Neuronal stem cell (in vitro differentiated cells): ENCODE measurements around the gene CDCP2.
"Not testable (repeated sequence)": the region's sequence is repeated elsewhere in the genome, so short reads cannot be mapped to it uniquely, and the experiment has no call there.

Source experiments
- DNase-seq: peaks from one replicate; pipeline ENCODE4 v3.0.0-alpha.2; 2013; ENCODE audit warnings: low spot score
- H2AFZ ChIP-seq: one replicate; pipeline ENCODE4 v1.6.1; 2013; ENCODE audit warnings: mild to moderate bottlenecking, low read length, inconsistent platforms
- H2AK5ac ChIP-seq: 2 replicates; pipeline ENCODE4 v1.6.1; 2013; ENCODE audit warnings: low read depth, mild to moderate bottlenecking, inconsistent platforms, low read length, moderate library complexity, mixed read lengths
- H2BK120ac ChIP-seq: 2 replicates; pipeline ENCODE4 v1.6.1; 2013; ENCODE audit warnings: low read depth, mild to moderate bottlenecking, inconsistent platforms, low read length, moderate library complexity, mixed read lengths
- H2BK12ac ChIP-seq: one replicate; pipeline ENCODE4 v1.6.1; 2013; ENCODE audit warnings: low read length, inconsistent platforms
- H2BK15ac ChIP-seq: 2 replicates; pipeline ENCODE4 v1.6.1; 2013; ENCODE audit warnings: mild to moderate bottlenecking, low read length, inconsistent platforms, mixed read lengths
- H2BK5ac ChIP-seq: one replicate; pipeline ENCODE4 v1.6.1; 2013; ENCODE audit warnings: inconsistent platforms, mild to moderate bottlenecking, low read length, moderate library complexity
- H3K14ac ChIP-seq: one replicate; pipeline ENCODE4 v1.6.1; 2013; ENCODE audit warnings: low read length, inconsistent platforms
- H3K18ac ChIP-seq: 2 replicates; pipeline ENCODE4 v1.6.1; 2013; ENCODE audit warnings: low read length, inconsistent platforms
- H3K23ac ChIP-seq: 2 replicates; pipeline ENCODE4 v1.6.1; 2013; ENCODE audit warnings: low read depth, mild to moderate bottlenecking, mixed read lengths, low read length, inconsistent platforms; ENCODE audit not compliant: poor library complexity
- H3K27ac ChIP-seq: replicated peaks from 3 replicates; pipeline ENCODE4 v1.5.1; 2013; ENCODE audit warnings: low read length, inconsistent platforms
- H3K27me3 ChIP-seq, 3 experiments: 2 replicates each; pipeline ENCODE4 v1.6.1; 2013; ENCODE audit warnings: low read length in 3 of 3, mild to moderate bottlenecking in 2 of 3, inconsistent platforms in 1 of 3, low read depth in 1 of 3, mixed read lengths in 1 of 3, moderate library complexity in 1 of 3; ENCODE audit not compliant: control insufficient read depth in 3 of 3, insufficient read depth in 3 of 3
- H3K36me3 ChIP-seq, 2 donors: replicated peaks in 1 of 2; 2 replicates each; pipeline ENCODE4 v1.6.1; 2013; ENCODE audit warnings: low read length in 2 of 2; ENCODE audit not compliant: control insufficient read depth in 2 of 2, insufficient read depth in 2 of 2
- H3K4ac ChIP-seq: 2 replicates; pipeline ENCODE4 v1.6.1; 2013; ENCODE audit warnings: inconsistent platforms, mild to moderate bottlenecking, low read length, moderate library complexity
- H3K4me1 ChIP-seq, 2 donors: 1 replicate in 1 of 2; 2 replicates in 1 of 2; pipeline ENCODE4 v1.6.1; 2013; ENCODE audit warnings: low read length in 2 of 2, low read depth in 1 of 2; ENCODE audit not compliant: control insufficient read depth in 2 of 2, insufficient read depth in 1 of 2
- H3K4me2 ChIP-seq: one replicate; pipeline ENCODE4 v1.6.1; 2013; ENCODE audit warnings: mild to moderate bottlenecking, low read length, inconsistent platforms; ENCODE audit not compliant: insufficient read depth, poor library complexity, severe bottlenecking
- H3K4me3 ChIP-seq, 2 donors: 2 replicates each; pipeline ENCODE4 v1.5.1; 2013; ENCODE audit warnings: low read length in 2 of 2, mild to moderate bottlenecking in 2 of 2, inconsistent platforms in 1 of 2, moderate library complexity in 1 of 2
- H3K79me1 ChIP-seq: one replicate; pipeline ENCODE4 v1.6.1; 2013; ENCODE audit warnings: low read depth, mild to moderate bottlenecking, inconsistent platforms, low read length, moderate library complexity
- H3K9ac ChIP-seq: one replicate; pipeline ENCODE4 v1.6.1; 2013; ENCODE audit warnings: mild to moderate bottlenecking, low read depth, low read length, inconsistent platforms; ENCODE audit not compliant: poor library complexity
- H3K9me3 ChIP-seq, 2 donors: replicated peaks in 1 of 2; 2 replicates each; pipeline versions ENCODE3 to v1.6.1; 2013; ENCODE audit warnings: low read length in 2 of 2, mild to moderate bottlenecking in 2 of 2, inconsistent platforms in 1 of 2, low read depth in 1 of 2, mixed read lengths in 1 of 2, moderate library complexity in 1 of 2; ENCODE audit not compliant: control insufficient read depth in 2 of 2, insufficient read depth in 1 of 2
- H4K8ac ChIP-seq: one replicate; pipeline ENCODE4 v1.6.1; 2013; ENCODE audit warnings: low read depth, mild to moderate bottlenecking, inconsistent platforms, low read length, moderate library complexity
- H4K91ac ChIP-seq: one replicate; pipeline ENCODE4 v1.6.1; 2013; ENCODE audit warnings: low read length, low read depth, mild to moderate bottlenecking, inconsistent platforms; ENCODE audit not compliant: poor library complexity
- WGBS, 2 donors: extraction: QIAGEN DNeasy Blood & Tissue Kit; methylation state at CpG; one replicate each; pipeline ENCODE4 v1.1.7; 2013; ENCODE audit warnings: missing lambda C conversion rate in 2 of 2, mixed read lengths in 1 of 2; ENCODE audit not compliant: insufficient read length in 2 of 2, insufficient replicate concordance in 1 of 2; ENCODE audit errors: extremely low coverage in 2 of 2; 5-methylcytosine and 5-hydroxymethylcytosine counted together

Gene CDCP2

GRCh38 chr1:54094730-54095105 is 58.1 kb downstream of the CDCP2 start:
- H3K27me3 ChIP-seq: peaks cover 0 to 16% (median 0%) of the 10 kb centered on the region in 3 experiments
- not testable (repeated sequence) for H3K14ac ChIP-seq, H3K18ac ChIP-seq, H3K9ac ChIP-seq, H4K8ac ChIP-seq, H2BK15ac ChIP-seq, H3K4me1 ChIP-seq, H2BK5ac ChIP-seq, H3K9me3 ChIP-seq, H3K4me3 ChIP-seq, H3K23ac ChIP-seq, H2AK5ac ChIP-seq, H3K4me2 ChIP-seq, H3K27ac ChIP-seq, H3K79me1 ChIP-seq, H3K4ac ChIP-seq, H2AFZ ChIP-seq, H2BK12ac ChIP-seq, H2BK120ac ChIP-seq, H4K91ac ChIP-seq, DNase-seq
- WGBS, 2 donors: no CpG with 5 or more reads among the region's 1 CpG
- H3K36me3 ChIP-seq: peaks cover 0 to 17% of the 10 kb centered on the region in 2 donors

- Histone ChIP-seq H4K91ac (no peak overlapping the region), H3K23ac (no peak overlapping the region), H3K27me3 (peaks cover 0 to 16% (median 0%) of the 10 kb centered on the region in 3 experiments), H3K9ac (no peak overlapping the region), H3K36me3 (peaks cover 0 to 20% of the 10 kb centered on the region in 2 donors), H3K4me3 (no peak overlapping the region), H3K14ac (no peak overlapping the region), H3K27ac (no peak overlapping the region), H3K4me2 (no peak overlapping the region), H4K8ac (no peak overlapping the region), H3K4ac (no peak overlapping the region), H3K79me1 (no peaks in the 10 kb centered on the region), H2BK5ac (no peak overlapping the region), H3K18ac (no peak overlapping the region), H2AK5ac (no peak overlapping the region), H2AFZ (no peak overlapping the region), H2BK15ac (no peak overlapping the region), H2BK12ac (no peak overlapping the region), H3K4me1 (peaks cover 0 to 2% of the 10 kb centered on the region in 2 donors), H2BK120ac (no peak overlapping the region), H3K9me3 (no peaks in the 10 kb centered on the region)
- WGBS, 2 donors: no CpG with 5 or more reads among the region's 4 CpGs
- no peak for DNase-seq
These were observed 58.6 kb downstream of the CDCP2 start for GRCh38 chr1:54094001-54094729.

DNA sequence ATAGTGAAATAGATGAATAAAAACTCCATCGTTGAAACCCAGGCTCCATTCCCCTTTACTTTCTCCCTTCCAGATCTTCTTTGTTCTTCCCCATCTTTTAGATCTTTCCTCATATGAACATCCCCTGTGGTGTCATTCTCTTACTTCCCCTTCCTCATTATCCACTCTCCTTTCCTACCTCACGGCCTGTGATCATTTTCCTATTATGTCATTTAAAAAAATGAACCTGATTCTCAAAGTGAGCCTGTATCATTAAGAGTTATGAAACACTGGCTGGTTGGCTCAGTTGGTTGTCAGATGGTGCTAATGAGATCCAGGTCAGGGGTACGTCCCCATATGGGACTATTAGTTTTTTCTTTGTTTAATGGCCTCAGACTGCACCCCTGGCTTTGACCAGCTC is 61.1 kb downstream of the CDCP2 start:
- H2AFZ ChIP-seq: no peak overlapping the region

DNA sequence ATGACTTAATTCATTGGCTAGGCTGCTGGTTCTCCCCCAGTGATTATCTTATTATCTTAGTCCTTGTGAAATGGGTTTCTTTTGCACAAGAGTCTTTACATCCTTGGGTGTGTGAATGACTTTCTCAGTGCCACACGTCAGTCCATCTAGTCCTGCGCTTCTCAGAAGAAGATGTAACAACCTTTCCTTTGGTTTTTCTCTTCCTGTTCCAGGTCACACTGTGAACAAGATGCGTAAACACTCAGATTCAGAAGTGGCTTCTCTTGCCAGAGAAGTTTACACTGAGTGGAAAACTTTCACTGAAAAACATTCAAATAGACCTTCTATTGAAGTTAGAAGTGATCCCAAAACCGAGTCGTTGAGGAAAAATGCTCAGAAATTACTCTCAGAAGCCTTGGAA is 64.4 kb downstream of the CDCP2 start:
- Histone ChIP-seq H3K27me3 (peaks cover 0 to 13% (median 0%) of the 10 kb centered on the region in 3 experiments), H3K23ac (no peak overlapping the region), H4K91ac (no peak overlapping the region), H3K4me1 (no peaks in the 10 kb centered on the region), H3K9me3 (no peaks in the 10 kb centered on the region), H4K8ac (no peak overlapping the region), H2BK5ac (no peak overlapping the region), H3K9ac (no peak overlapping the region), H3K79me1 (peaks cover 2% of the 10 kb centered on the region), H3K36me3 (peaks cover 0 to 7% of the 10 kb centered on the region in 2 donors), H3K14ac (no peak overlapping the region), H3K4me2 (no peak overlapping the region), H3K18ac (no peak overlapping the region), H2BK120ac (no peak overlapping the region), H3K4me3 (no peak overlapping the region), H2BK12ac (no peak overlapping the region), H2AK5ac (no peak overlapping the region), H2BK15ac (no peak overlapping the region), H2AFZ (no peak overlapping the region), H3K4ac (no peak overlapping the region), H3K27ac (no peak overlapping the region)
- DNase-seq: no peak
- no CpG with 5 or more reads among the region's 5 CpGs for WGBS, 2 donors

More for the DNA sequence above, 61.1 kb downstream of the CDCP2 start:
- Histone ChIP-seq H3K9me3 (no peaks in the 10 kb centered on the region), H3K14ac (no peak overlapping the region), H3K4me1 (peaks cover 0 to 2% of the 10 kb centered on the region in 2 donors), H3K27ac (no peak overlapping the region), H3K4me2 (no peak overlapping the region), H2AK5ac (no peak overlapping the region), H2BK15ac (no peak overlapping the region), H4K91ac (no peak overlapping the region), H3K23ac (no peak overlapping the region), H3K4ac (no peak overlapping the region), H3K4me3 (no peak overlapping the region), H3K36me3 (peaks cover 0 to 11% of the 10 kb centered on the region in 2 donors), H3K9ac (no peak overlapping the region), H2BK5ac (no peak overlapping the region), H3K27me3 (peaks cover 0 to 16% (median 0%) of the 10 kb centered on the region in 3 experiments), H2BK12ac (no peak overlapping the region), H3K79me1 (peaks cover 1% of the 10 kb centered on the region), H2BK120ac (no peak overlapping the region), H4K8ac (no peak overlapping the region), H3K18ac (no peak overlapping the region)
- WGBS, 2 donors: 100% methylated on average over 1 of the region's 3 CpGs; no CpG with 5 or more reads in 1 of the 2 donors
- no peak for DNase-seq
